Lower leg skin (tissue), 3 donors: Measurements from ENCODE around the gene HSDL2.

Experiments
- POLR2A ChIP-seq, 2 donors: fragments of 450-650 bp; IDR thresholded peaks; one replicate each; pipeline ENCODE4 v1.6.1; 2016 to 2017; ENCODE audit warnings: antibody characterized with exemption in 2 of 2, mild to moderate bottlenecking in 1 of 2, moderate library complexity in 1 of 2
- TF ChIP-seq, protein P1 (sequence below), 3 donors: fragments of 450-650 bp; IDR thresholded peaks; one replicate each; pipeline ENCODE4 v1.5.1; 2016; ENCODE audit warnings: antibody characterized with exemption in 3 of 3, mild to moderate bottlenecking in 3 of 3, moderate library complexity in 2 of 3

DNA sequence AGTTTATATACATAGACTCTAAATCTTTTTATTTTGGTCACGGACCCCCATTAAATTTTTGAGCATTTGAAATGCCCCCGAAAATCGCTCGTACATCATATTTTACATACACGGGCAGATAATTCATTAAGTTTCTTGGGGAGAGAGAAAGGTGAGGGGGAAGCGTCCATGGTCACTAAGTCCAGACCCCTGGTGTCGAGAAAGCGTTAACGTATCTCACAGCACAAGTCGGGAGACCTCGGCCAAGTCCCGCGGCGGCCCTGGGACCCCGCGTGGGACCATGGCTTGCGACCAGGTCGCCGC, 47.3 kb upstream of the HSDL2 start:
- TF ChIP-seq, protein P1, sequence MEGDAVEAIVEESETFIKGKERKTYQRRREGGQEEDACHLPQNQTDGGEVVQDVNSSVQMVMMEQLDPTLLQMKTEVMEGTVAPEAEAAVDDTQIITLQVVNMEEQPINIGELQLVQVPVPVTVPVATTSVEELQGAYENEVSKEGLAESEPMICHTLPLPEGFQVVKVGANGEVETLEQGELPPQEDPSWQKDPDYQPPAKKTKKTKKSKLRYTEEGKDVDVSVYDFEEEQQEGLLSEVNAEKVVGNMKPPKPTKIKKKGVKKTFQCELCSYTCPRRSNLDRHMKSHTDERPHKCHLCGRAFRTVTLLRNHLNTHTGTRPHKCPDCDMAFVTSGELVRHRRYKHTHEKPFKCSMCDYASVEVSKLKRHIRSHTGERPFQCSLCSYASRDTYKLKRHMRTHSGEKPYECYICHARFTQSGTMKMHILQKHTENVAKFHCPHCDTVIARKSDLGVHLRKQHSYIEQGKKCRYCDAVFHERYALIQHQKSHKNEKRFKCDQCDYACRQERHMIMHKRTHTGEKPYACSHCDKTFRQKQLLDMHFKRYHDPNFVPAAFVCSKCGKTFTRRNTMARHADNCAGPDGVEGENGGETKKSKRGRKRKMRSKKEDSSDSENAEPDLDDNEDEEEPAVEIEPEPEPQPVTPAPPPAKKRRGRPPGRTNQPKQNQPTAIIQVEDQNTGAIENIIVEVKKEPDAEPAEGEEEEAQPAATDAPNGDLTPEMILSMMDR (IDR thresholded peaks at IDR 0.05) = no peak
- no peak for TF ChIP-seq POLR2A (IDR thresholded peaks at IDR 0.05)
